IPS-20b (cell line): Measurements from ENCODE around the gene HNRNPLL.

Experiments
- H3K27ac ChIP-seq: one replicate; pipeline ENCODE4 v1.5.1; 2013; ENCODE audit warnings: low read length
- H3K27me3 ChIP-seq: 2 replicates; pipeline ENCODE4 v1.6.1; 2013; ENCODE audit warnings: mild to moderate bottlenecking, low read length, inconsistent platforms; ENCODE audit not compliant: insufficient read depth
- H3K36me3 ChIP-seq: 2 replicates; pipeline ENCODE4 v1.6.1; 2013; ENCODE audit warnings: low read depth, mild to moderate bottlenecking, inconsistent platforms, low read length, moderate library complexity; ENCODE audit not compliant: insufficient read depth
- H3K4me1 ChIP-seq: 2 replicates; pipeline ENCODE4 v1.6.1; 2013; ENCODE audit warnings: mild to moderate bottlenecking, control low read depth, inconsistent platforms, low read length, moderate library complexity; ENCODE audit not compliant: insufficient read depth
- H3K4me3 ChIP-seq: 2 replicates; pipeline ENCODE4 v1.5.1; 2013; ENCODE audit warnings: mild to moderate bottlenecking, low read length, inconsistent platforms
- H3K9ac ChIP-seq: 2 replicates; pipeline ENCODE4 v1.6.1; 2013; ENCODE audit warnings: low read depth, mild to moderate bottlenecking, inconsistent platforms, low read length, moderate library complexity
- H3K9me3 ChIP-seq: 2 replicates; pipeline ENCODE4 v1.6.1; 2013; ENCODE audit warnings: mild to moderate bottlenecking, low read depth, low read length, inconsistent platforms; ENCODE audit not compliant: insufficient read depth

Gene HNRNPLL

DNA sequence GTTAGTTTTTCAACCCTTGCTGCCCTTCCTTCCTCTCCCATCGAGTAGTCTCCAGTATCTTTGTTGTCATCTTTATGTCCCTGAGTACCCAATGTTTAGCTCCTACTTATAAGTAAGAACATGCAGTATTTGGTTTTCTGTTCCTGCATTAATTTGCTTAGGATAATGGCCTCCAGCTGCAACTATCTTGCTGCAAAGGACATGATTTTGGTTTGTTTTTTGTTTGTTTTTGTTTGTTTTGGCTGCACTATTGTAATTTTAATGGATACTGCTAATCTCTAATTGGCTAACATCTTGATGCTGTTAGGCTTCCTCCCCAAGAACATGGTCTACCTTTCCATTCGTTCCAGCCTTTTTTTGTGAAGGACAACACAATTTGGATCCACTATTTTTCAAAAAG is 31.2 kb upstream of the HNRNPLL start:
- Histone ChIP-seq H3K36me3 (no peaks in the 10 kb centered on the region), H3K27ac (no peak overlapping the region), H3K27me3 (no peaks in the 10 kb centered on the region), H3K4me3 (no peak overlapping the region), H3K9ac (no peak overlapping the region), H3K4me1 (no peaks in the 10 kb centered on the region), H3K9me3 (no peaks in the 10 kb centered on the region; the same call in 1 of the 2 replicates)

DNA sequence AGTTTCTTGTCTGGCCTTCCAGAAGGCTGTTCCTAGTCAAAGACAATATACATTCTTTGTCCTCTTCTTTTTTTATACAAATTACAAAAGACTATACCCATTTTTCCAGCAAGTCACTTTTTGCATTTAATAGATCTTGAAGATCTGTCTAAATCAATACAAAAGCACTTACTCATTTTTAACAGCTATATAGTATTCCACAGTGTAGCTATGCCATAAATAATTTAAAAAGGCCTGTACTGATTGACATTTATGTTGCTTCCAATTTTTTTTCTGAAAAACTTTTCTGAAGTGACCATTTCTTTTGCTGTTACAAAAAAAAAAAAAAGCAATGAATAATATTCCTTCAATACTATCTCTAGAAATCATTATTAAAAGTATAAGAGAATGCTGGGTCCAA is 30.3 kb upstream of the HNRNPLL start:
- Histone ChIP-seq H3K27ac (no peak overlapping the region), H3K9me3 (no peaks in the 10 kb centered on the region; the same call in 1 of the 2 replicates), H3K4me1 (no peaks in the 10 kb centered on the region), H3K4me3 (no peak overlapping the region), H3K27me3 (no peaks in the 10 kb centered on the region), H3K9ac (no peak overlapping the region), H3K36me3 (no peaks in the 10 kb centered on the region)

DNA sequence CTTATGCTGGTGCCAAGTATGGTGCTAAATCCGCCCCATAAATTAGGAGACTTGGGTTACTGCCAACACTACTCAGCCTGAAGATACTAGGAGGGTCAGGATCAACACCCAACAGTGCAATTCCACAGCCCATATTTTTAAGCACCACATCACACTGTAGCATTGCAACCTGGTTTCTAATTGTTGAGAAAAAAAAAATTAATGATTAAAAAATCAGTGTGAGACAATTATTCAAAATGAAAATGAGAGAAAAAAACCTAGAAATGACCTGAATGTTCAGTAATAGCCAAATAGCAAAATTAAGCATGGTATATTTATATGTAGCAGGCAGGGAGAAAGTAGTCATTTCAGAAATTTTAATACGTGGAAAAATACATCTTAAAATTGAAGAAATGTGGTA is 29.2 kb upstream of the HNRNPLL start:
- Histone ChIP-seq H3K36me3 (no peaks in the 10 kb centered on the region), H3K27me3 (no peaks in the 10 kb centered on the region), H3K9me3 (no peaks in the 10 kb centered on the region; the same call in 1 of the 2 replicates), H3K4me3 (no peak overlapping the region), H3K4me1 (no peaks in the 10 kb centered on the region), H3K27ac (no peak overlapping the region), H3K9ac (no peak overlapping the region)

DNA sequence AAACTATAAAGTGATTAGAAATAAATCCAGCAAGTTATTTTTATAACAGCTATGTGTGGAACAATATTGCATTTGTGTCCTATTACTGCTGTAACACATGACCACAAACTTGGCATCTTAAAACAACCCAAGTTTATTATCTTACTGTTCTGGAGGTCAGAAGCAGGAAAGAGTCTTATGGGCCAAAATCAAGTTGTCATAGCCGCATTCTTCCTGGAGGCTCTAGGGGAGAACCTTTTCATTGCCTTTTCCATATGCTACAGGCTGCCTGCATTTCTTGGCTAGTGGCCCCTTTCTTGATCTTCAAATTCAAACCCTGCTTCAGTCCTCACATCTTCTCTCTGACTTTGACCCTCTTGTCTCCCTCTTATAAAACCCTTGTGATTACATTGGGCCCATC is 27.0 kb upstream of the HNRNPLL start:
- H3K4me3 ChIP-seq, result no peak overlapping the region
- H3K9me3 ChIP-seq, result no peaks in the 10 kb centered on the region; the same call in 1 of the 2 replicates
- no peaks in the 10 kb centered on the region for H3K27me3 ChIP-seq
- no peak overlapping the region for H3K27ac ChIP-seq
- no peaks in the 10 kb centered on the region for H3K36me3 ChIP-seq
- no peak overlapping the region for H3K9ac ChIP-seq
- no peaks in the 10 kb centered on the region for H3K4me1 ChIP-seq

DNA sequence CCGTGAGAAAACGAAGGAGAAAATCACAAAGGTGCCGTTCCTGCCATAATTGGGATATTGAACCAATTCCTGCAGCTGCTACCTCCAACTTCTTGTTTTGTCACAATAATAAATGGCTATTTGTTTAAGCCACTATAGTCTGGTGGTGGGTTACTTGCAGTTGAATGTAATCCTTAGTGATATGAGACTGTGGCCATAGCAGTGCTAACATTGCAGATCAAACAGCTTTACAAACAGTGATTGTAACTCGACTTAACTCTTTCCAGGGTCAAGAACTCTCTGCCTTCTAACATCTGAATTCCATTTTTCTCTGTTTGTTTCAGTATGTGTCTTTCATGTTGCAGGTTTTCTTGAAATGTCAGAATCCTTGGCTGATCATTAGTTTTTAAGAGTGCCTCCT is 24.7 kb upstream of the HNRNPLL start:
- H3K4me1 ChIP-seq, result no peaks in the 10 kb centered on the region
- H3K9me3 ChIP-seq, result no peaks in the 10 kb centered on the region; the same call in 1 of the 2 replicates
- H3K27me3 ChIP-seq, result no peaks in the 10 kb centered on the region
- no peak overlapping the region for H3K9ac ChIP-seq
- H3K4me3 ChIP-seq, result no peak overlapping the region
- H3K27ac ChIP-seq, result no peak overlapping the region
- H3K36me3 ChIP-seq, result no peaks in the 10 kb centered on the region

DNA sequence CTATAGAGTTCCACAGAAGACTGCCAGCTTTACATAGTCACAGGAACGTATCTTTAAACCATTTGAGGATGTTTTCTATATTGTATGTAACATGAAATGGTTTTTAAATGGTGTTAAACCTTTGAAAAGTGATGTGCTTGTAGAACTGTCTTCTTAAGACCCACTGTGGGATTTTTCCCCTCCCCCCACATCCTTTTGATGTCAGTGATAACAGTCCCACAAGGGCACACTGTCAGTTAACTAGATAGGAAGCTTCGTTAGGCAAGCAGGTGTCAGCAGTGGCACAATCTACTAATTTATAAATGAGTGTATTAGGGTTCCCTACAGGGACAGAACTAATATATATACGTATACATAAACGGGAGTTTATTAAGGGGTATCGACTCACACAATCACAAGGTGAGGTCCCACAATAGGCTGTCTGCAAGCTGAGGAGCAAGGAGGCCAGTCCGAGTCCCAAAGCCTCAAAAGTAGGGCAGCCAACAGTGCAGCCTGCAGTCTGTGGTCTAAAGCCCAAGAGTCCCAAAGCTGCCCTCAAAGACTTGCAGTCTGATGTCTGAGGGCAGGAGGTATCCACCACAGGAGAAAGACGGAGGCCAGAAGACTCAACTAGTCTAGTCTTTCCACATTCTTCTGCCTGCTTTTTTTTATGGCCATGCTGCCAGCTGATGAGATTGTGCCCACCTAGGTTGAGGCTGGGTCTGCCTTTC is 23.8 kb upstream of the HNRNPLL start:
- Histone ChIP-seq H3K27ac (no peak overlapping the region), H3K27me3 (no peaks in the 10 kb centered on the region), H3K4me1 (no peaks in the 10 kb centered on the region), H3K4me3 (no peak overlapping the region), H3K9ac (no peak overlapping the region), H3K9me3 (no peaks in the 10 kb centered on the region; the same call in 1 of the 2 replicates), H3K36me3 (no peaks in the 10 kb centered on the region)

DNA sequence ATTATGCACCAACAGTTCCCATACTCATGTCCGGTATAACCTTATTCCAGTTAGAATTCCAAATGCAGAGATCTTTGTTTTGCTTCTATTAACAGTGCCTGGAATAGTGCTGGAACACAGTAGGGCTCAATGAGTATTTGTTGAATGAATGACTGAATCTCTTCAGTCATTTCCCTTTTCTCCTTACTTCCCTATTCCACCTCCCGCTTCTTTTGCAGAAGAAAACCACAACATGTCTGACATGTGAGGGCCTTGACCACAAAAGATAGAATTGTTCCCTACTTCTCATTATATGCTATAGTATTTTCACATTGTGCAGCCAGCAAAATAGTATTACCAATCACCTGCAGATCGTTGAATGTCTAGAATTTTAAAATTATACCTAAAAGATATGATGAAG is 19.5 kb upstream of the HNRNPLL start:
- H3K27ac ChIP-seq, result no peak overlapping the region
- no peak overlapping the region for H3K4me3 ChIP-seq
- no peaks in the 10 kb centered on the region for H3K36me3 ChIP-seq

DNA sequence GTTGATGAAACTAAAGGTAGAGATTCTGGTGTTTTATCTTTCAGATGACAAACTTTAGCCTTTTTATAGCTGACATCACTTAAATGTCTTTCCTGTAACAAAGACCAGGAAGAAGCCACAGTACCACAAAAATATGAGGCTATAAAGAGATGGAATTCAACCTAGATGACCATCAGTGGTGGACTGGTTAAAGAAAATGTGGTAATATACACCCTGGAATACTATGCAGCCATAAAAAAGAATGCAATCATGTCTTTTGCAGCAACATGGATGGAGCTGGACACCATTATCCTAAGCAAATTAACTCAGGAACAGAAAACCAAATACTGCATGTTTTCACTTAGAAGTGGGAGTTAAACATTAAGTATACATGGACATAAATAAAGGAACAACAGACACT is 18.3 kb upstream of the HNRNPLL start:
- no peak overlapping the region for H3K4me3 ChIP-seq
- H3K9me3 ChIP-seq, result no peaks in the 10 kb centered on the region
- no peak overlapping the region for H3K27ac ChIP-seq
- H3K9ac ChIP-seq, result no peak overlapping the region
- H3K4me1 ChIP-seq, result no peaks in the 10 kb centered on the region
- no peaks in the 10 kb centered on the region for H3K36me3 ChIP-seq
- no peaks in the 10 kb centered on the region for H3K27me3 ChIP-seq

More for the DNA sequence above, 19.5 kb upstream of the HNRNPLL start:
- Histone ChIP-seq H3K4me1 (no peaks in the 10 kb centered on the region), H3K9ac (no peak overlapping the region), H3K9me3 (no peaks in the 10 kb centered on the region), H3K27me3 (no peaks in the 10 kb centered on the region)

DNA sequence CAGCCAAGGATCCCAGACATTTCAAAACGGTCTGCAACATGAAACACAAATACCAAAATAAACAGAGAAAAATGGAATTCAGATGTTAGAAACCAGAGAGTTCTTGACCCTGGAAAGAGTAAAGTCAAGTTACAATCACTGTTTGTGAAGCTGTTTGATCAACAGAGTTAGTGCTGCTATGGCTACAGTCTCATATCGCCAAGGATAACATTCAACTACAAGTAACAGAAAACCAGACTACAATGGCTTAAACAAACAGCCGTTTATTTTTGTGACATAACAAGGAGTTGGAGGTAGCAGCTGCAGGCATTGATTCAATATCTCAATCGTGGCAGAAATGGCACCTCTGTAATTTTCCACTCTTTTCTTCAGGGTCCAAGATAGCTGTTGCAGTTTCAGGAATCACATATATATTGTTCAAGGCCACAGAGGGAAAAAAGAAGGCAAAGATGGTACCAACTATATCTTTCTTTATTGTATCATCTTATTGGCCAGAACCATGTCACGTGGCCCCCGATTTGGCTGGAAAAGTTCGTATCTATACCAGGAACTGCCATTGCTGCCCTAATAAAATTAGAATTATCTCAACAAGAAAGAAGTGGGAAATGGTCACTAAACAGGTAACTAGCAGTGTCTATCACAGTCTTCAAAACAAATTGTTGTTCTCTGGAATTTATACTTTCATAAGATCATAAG is 17.7 kb upstream of the HNRNPLL start:
- H3K9me3 ChIP-seq, result no peaks in the 10 kb centered on the region
- H3K4me1 ChIP-seq, result no peaks in the 10 kb centered on the region
- H3K9ac ChIP-seq, result no peak overlapping the region
- H3K27me3 ChIP-seq, result no peaks in the 10 kb centered on the region
- no peaks in the 10 kb centered on the region for H3K36me3 ChIP-seq
- no peak overlapping the region for H3K27ac ChIP-seq
- H3K4me3 ChIP-seq, result no peak overlapping the region

DNA sequence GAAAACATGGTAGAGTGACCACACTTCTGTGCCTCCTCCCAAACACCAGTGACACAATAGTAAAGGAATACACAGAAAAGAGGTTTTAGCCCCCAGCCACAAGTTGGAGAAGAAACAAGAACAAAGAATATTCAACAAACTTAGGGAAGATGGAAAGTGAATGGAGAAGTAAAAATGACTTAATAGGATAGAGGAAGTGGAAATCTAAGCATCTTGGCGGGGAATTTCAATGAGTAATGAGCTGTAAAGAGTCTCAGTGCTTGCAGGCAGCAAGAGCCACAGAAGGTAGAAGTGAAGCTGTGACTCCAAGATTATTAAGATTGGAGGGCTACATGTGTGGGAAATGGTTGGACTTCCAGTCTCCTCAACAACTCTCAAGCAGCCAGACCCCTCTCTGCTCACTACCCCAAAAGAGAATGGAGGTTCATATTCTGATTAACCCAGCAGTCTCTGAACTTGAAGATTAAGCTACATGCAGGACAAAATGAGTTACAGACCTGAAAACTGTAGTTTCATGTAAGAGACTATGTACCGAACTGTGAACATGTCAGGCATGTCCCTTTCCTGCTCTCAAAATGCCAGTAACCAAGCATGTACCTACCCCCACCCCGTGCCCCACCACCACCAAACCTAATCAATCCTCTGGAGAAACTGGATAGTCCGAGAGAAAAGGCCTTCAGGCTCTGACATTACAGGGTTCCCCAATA is 16.9 kb upstream of the HNRNPLL start:
- no peak overlapping the region for H3K9ac ChIP-seq
- H3K9me3 ChIP-seq, result no peaks in the 10 kb centered on the region
- H3K4me3 ChIP-seq, result no peak overlapping the region
- H3K36me3 ChIP-seq, result no peaks in the 10 kb centered on the region
- H3K27me3 ChIP-seq, result no peaks in the 10 kb centered on the region
- H3K27ac ChIP-seq, result no peak overlapping the region
- H3K4me1 ChIP-seq, result no peaks in the 10 kb centered on the region

DNA sequence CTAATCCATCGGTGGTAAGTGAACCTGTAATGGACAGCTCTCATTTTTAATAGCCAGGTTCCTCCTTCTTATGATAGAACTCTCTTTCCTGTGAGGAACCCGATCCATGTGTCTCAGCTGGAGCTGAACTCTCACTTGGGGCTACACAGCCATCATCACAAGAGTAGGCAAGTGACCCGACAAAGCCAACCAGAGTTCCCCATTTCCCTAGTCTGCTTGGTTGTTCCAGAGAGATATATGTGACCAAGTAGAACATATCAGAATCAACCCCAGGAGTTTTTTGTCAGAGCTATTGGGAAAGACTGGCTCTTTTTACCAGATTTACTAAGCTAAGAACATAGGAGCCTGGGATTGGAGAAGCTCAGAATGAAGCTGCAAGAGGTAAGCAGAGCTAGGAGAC is 14.6 kb upstream of the HNRNPLL start:
- H3K27me3 ChIP-seq, result no peaks in the 10 kb centered on the region
- H3K27ac ChIP-seq, result no peak overlapping the region
- H3K4me1 ChIP-seq, result peaks cover 7% of the 10 kb centered on the region; the same call in 1 of the 2 replicates

DNA sequence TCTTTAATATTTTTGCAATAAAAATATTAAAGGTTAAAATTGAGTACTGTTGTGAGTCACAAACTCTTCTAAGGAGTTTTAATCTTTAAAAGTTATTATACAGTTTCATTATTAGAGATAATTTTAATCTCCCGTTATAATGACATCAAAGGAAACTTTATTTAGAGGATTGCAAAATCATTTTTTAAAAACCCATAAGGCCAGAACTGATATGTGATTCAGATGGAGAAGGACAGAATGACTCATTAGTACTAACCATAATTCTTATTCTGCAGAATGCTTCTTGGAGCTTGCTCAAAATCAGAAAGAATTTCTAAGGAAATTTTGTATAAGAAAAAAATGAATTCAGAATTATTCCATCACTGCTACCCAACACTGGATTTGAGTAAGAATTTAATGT is 12.5 kb upstream of the HNRNPLL start:
- Histone ChIP-seq H3K4me3 (no peak overlapping the region), H3K9ac (no peak overlapping the region), H3K36me3 (no peaks in the 10 kb centered on the region), H3K4me1 (peaks cover 7% of the 10 kb centered on the region; the same call in 1 of the 2 replicates), H3K27me3 (no peaks in the 10 kb centered on the region), H3K27ac (no peak overlapping the region), H3K9me3 (no peaks in the 10 kb centered on the region)

More for the DNA sequence above, 14.6 kb upstream of the HNRNPLL start:
- no peaks in the 10 kb centered on the region for H3K9me3 ChIP-seq
- H3K36me3 ChIP-seq, result no peaks in the 10 kb centered on the region
- no peak overlapping the region for H3K4me3 ChIP-seq
- H3K9ac ChIP-seq, result no peak overlapping the region
